GM21423 (cell line): ENCODE results near the gene HS3ST3B1.

Experiments used
- ATAC-seq: cut with Tn5 transposase; IDR thresholded peaks from one replicate; pipeline ENCODE4 v1.9.1; 2021; ENCODE audit warnings: mild to moderate bottlenecking, moderate library complexity; ENCODE audit not compliant: unreplicated experiment

Gene HS3ST3B1

DNA sequence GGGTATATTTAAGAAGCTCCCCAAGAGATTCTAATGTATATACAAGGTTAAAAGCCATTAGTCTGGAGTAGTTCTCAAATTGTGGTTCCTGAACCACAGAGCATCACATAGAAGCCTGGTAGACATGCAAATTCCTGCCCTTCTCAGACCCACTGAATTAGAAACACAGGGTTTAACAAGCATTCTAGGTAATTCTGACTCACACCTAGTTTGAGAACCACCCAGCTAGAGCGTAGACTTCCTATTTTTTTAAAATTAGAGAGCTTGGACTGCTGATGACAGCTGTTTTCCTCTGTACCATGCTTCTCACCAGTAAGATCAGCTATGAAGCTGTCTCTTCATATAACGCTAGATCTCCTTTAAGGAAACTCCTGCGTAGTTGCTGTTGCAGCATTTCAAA, 50.6 kb downstream of the HS3ST3B1 start:
- ATAC-seq: peak; percentile 90

DNA sequence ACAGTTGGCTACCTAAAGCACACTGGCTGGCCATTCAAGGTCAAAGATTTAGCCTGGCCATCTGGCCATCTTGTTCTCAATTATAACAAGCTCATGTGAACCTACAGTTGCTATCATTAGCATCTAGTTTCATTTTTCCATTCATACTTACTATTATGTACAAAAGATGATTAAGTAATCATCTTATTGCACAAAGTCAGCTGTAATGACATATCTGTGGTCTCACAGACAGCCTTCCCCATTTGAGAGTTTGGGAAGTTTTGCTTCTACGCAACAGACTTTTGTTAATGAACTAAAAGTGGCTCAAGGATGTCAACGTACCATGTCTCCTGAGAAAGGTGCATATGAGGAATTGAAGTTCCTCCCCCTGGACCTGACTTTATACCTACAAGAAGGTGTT, 51.3 kb downstream of the HS3ST3B1 start:
- ATAC-seq: no peak

DNA sequence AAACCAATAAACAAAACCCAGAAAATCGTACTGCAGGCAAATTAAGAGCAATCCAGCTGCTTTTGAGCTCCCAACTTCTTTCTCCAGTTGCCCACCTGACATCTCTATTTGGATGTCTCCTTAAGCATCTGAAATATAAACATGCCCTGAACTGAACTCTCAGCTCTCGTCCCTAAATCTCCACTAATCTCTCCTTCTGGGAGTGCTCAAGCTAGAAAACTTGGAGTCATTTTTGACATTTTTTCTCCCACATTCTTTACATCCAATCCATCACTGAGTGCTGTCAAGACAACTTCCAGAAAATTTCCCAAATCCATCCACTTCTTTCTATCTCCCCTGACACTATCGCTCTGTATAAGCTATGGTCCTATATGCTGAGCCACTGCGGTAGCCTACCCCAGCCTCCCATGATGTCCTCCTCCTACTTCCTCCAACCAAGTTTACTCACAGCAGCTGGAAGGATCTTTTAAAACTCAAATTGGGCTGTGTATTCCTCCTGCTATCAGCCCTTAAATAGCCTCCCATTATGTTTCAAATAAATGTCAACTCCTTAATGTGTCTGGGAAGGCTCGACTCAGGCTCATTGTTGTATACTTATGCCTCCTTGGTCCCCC, 53.1 kb downstream of the HS3ST3B1 start:
- ATAC-seq: no peak

DNA sequence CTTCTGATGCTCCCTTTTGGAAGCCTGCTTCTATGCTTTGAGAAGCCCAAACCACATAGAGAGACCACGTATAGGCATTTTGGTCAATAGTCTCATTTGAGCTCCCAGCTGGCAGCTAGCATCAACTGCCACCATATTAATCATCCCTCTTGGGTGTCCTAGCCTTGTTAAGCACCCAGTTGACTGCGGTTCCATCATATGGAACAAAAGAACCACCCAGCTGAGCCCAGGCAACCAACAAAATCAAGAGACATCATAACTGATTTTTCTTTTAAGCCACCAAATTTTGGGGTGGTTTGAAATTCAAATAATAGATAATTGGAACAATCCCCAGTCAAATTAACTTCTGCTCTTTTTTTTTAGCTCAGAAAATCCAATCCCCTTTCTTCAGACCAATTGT, 53.9 kb downstream of the HS3ST3B1 start:
- no peak for ATAC-seq

DNA sequence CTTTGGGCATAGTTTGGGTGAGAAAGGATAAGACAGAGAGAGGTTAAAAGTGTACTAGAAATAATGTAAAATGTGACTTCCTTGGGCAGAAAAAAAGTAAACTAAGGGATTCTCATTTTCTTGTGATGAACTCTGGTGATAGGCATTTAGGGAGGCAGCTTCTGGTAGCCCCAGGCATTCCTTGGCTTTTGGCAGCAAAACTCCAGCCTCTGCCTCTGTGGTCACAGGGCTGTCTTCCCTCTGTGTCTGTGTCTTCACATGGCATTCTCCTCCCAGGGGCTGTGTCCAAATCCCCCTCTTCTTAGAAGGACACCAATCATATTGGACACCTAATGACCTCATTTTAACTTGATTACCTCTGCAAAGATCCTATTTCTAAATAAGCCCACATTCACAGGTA, 54.7 kb downstream of the HS3ST3B1 start:
- ATAC-seq: no peak

DNA sequence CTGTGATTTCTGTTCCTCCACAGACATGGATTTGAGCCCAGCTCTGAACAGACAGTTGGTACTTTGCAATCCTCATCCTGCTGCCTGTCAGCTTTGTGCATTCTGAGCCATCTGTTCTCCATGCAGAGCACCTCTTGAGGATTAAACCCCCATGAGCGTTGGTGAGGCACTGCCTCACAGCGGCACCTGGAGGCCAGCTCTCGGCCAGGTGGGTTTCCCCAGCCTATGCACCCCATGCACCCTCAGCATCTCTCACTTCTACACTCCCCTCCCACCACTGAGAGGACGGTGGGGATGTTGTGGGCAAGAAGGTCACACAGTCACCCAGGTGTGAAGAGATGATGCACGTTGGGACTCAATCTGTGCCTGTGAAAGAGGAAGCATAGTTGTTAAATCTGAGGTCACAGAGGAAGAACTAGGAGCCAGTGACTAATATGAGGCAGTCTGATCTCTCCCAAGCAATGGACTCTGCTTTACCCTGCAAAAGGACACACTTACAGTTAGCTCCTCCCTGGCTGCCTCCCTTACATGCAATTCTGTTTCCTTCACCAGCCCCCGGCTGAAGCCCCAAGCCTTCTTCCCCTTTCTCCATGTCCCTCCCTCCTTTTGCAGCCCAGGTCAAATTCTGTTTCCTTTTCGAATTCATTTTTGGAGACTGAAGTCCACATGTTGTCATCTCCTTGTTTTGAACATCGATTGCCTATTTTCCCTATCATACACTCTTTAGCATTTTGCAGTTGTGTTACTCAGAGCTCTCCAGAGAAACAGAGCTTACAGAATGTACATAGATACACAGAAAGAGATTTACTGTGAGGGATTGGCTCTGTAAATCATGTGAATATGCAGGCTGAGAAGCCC, 58.5 kb downstream of the HS3ST3B1 start:
- ATAC-seq: peak; percentile 100

DNA sequence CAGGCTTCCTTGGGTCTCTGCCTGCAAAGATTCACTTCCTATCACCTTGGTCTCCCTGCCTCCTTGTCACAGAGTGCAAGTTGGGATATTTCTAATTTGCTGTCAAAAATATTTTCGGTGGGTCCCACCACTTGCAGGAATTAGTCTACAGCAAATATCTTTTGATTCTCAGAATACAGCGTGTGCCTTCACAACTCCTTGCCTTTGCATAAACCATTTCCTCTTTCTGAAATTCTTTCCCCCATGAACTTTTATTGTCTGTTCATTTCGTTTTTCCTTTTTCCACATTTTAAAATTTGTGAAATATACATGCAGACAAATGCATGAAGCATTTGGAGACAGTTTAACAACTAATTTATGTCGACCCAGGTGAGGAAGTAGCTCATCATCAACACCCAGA, 60.0 kb downstream of the HS3ST3B1 start:
- no peak for ATAC-seq

DNA sequence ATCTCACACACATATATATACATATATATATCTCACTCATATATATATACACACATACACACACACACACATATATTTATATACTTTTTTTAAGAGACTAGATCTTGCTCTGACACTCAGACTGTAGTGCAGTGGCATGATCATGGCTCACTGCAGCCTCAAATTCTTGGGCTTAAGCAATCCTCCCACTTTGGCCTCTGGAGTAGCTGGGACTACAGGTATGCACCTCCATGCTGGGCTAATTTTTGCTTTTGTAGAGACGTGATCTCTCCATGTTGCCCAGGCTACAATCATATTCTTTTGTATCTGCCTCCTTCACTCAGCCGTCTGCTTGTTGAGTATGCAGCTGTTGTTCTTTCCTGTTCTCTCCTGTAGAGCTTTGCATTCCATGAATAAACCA, 60.6 kb downstream of the HS3ST3B1 start:
- ATAC-seq: no peak

DNA sequence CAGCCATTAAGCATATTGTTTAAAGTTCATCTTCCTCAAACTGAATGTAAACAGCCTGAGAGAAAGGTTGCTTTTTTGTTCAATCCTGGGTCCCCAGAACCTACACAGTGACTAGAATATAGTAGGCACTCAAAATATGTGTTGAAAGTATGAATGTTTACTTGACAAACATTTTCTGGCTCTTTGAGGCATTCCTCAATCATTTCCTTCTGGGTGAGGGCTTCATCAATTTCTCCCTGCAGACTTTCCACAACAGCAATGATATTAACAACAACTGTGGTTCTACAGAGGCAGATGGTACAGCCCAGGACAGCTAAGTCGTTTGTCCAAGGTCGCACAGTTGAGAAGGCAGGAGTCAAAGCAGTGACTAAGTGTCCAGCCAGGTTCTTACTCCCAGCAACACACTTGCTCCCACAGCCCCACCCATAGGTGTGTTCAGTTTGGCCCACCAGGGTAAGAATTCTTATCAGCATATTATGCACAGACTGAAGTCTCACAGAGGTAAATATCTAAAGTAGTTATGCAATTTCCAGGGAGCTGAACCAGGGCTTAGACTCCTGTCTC, 61.1 kb downstream of the HS3ST3B1 start:
- no peak for ATAC-seq

DNA sequence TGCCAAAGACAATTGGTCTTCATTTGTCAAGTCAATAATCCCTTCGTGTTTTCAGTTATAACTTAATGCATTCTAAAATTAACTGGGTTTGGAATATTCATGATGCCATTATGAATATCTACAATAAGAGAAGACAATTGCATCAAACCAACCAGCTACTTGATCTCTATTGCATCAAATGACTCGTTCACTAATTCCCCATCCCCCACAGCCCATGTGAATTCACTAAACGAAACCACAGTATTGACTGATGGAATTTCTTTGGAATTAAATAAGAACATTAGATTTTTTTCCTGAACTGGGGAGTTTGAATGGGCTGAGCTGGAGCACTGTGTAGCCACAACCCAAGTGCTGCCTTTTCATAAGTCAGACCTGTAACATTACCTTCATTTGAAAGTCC, 65.3 kb downstream of the HS3ST3B1 start:
- no peak for ATAC-seq

DNA sequence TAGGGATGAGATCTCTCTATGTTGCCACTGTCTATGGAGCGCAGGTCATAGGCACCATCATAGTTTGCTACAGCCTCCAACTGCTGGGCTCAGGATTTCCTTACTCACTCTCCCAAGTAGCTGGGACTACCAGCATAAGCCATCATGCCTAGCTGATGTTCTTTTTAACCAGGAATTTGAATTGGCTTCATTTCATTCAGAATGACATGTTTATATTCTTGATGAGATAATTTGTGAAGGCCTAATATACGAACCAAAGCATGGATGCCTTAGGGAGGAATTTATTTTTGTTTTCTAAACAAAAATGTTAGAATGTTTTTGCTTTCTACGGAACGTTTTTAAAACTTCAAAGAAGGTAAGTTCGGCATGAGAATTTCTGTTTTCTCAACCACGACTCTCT, 71.6 kb downstream of the HS3ST3B1 start:
- no peak for ATAC-seq

DNA sequence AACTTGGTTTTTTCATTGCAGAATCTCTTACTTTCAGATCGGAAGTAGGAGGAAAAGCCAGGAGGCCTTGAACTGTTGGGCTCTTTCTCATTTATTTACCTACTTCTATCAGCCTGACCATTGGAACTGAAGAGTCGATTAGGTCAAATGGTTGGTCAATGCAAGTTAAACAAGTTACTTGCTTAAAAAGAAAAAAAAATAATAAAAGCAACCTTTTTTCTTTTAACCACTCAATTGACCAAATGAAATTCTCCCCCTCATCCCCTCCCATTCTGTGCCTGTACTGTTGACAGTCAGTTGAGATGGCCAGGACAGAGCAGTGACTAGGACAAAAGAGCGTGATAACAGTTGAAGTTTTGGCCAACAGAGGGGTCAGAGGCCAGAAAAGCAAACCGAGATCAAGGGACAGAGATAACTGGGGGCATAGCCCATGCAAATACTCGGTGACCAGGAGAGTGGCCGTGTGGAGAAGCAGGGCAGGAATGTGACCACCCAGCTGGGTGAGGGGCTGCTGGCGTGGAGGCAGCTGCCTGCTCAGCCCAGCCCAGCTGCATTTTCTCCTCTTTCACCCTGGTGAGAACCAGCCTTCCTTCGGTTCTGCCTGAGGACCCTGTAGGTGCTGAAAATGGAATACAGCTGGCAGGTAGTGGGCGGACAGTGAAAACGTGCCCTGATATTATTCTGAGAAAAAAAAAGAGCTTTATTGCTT, 72.2 kb downstream of the HS3ST3B1 start:
- ATAC-seq: no peak

DNA sequence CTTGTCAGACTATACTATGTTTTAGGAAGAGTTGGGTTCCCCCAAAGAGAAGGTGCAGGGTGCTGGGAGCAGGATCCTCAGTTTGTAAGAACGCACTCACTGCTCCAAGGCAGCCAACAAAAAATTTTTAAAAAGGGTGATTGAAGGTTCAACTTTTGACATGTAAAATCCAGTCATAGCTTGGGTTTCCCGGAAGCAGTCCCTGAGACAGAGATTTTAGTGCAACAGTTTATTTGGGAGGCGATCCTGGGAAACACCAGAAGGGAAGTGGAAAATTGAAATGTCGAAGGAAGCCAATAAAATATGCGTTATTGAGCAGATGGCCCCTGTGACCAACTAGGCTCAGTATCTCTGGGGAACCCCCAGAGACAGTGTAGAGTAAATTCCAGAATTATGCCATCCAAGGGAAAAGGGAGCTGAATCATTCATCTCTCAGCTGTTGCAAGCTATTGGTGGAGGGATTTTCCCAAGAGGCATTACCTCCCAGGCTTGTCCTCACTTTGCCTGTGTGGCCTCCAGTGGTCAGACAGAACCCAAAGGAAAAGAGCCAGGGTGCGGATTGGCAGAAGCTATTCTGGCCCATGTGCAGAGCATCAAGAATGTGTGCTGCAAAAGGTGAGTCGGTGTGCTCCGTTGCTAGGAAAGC, 72.9 kb downstream of the HS3ST3B1 start:
- no peak for ATAC-seq

DNA sequence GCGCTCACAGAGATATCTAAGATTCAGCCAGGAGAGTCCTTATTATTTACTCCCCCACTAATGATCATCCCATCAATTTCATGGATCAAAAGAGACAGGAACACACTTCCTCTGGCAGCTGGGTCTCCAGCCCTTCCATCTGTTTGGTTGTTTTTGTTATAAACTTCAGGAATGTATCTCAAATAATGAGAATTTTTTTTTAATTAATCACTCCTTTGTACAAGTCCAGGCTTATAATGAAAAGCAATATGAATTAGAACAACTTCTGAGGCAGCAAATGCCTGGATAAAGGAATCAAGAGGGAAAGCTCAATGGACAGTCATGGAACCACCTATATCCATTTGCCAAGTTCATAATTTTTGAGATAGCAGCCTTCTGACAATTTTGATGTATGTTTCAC, 73.4 kb downstream of the HS3ST3B1 start:
- no peak for ATAC-seq

DNA sequence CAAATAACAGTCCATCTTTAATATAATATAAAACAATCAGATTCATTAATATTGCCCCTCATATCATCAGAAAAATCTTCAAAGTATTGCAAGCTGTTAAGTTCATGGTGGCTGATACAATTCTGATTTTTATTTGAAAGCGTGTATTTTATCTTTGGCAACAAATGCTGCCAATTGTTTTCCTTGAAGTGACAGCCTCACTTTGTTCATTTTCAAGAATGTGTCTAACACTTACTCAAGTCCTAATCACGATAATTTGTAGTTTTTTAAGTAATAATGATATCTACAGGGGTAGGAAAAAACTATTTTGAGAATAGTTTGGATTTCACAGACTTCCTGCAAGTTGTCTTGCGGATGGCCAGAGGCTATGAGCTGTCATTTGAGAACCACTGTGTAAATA, 75.8 kb downstream of the HS3ST3B1 start:
- no peak for ATAC-seq

DNA sequence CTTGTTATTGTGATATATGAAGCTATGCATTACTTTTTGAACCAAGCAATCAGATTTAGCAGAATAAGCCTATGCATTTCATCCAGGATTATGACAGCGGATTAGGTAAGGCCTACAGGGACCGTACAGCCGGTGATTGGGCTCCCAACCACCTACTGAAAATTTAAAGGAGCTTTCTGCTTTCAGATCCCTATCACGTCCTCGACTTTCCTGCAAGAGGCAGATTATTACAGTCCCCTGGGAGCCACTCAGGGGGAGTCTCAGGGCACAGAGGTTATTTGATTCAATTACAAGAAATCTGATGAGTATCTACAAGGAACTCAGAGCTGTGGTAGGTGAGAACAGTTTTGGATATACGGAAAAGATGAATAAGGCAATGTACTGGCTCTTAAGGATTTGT, 80.7 kb downstream of the HS3ST3B1 start:
- ATAC-seq: no peak

DNA sequence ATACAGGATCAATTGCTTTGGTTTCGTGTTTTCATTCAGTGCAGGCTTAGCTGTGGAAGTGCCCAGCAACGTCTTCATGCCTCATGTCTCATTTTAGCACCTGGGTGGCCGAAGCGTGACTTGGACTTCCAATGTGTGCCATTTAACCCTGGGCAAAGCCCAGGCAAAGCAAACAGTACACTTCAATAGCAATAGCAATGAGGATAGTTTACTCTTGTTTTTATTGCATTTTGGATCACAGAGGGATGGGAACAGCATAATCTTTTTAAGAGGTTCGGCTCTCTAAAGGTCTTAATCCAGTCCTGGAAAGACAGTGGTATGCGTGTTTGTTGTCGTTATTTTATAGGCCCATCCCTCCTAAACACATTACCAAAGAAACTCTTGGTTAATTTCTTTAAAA, 86.2 kb downstream of the HS3ST3B1 start:
- no peak for ATAC-seq

DNA sequence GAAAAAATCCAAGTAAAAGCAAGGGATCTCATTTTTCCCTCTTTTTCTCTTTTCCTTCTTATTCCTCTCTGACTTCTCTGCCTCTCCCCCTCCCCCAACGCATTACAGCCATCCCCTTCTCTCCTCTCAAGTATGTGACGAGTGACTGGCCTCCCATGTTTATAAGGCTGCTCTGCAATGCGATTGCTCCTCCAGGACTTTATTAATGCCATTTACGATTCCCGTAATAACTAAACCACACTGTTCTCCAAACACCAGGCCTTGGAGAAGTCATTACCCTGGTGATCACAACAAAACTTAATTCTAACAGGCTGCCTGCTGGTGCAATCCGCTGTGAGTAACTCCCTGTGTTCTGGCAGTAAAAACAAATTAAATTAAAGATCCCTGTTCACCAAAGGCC, 88.8 kb downstream of the HS3ST3B1 start:
- ATAC-seq: no peak

DNA sequence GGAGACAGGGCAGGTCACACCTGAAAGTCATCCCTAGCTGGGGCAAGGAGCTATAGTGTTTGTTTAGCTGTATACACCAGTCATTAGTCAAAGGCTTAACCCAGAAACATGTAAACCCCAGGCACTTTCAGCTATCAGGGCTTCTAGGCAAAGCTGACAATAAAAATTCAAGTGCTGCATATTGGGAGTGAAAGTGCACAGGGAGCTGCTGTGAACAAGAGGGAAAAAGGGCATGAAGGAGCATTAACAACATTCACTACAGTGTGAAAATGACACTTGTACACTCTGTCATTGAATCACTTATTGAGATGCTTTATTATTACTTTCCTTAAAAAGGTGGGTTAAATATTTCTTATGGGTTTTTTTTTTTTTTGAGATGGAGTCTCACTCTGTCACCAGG, 92.8 kb downstream of the HS3ST3B1 start:
- no peak for ATAC-seq

DNA sequence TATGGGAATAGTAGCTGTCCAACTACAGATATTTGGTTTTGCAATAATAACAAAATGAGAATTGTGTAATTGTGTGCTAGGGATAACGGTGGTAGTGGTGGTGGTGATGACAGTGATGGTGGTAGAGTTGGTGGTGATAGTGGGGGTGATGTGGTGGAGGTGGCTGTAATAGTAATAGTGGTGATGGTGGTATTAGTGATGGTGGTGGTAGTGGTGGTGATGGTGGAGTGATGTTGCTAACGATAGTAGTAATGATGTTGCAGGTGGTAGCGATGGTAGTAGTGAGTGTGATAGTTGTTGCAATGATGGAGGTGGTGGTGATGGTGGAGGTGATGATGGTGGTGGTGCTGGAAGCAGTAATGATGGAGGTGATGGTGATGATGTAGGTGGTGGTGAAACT, 94.4 kb downstream of the HS3ST3B1 start:
- no peak for ATAC-seq

DNA sequence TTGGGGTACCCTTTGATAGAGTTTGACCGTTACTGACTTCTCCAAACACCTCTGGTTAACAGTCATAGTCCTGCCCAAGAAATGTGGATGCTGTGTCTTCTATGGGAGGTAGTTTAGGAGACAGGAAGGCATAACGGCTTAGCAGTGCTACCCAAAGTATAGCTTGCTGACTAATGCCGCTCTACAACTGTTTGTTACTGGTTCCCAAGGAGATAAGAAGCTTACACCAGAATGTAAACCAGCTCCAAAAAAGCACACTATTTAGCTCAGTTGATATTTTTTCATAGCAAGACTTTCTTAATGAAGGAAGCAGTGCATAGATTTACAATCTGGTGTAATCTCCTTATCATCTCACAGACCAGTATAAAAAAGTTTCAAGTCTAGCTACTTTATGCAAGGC, 95.7 kb downstream of the HS3ST3B1 start:
- ATAC-seq: no peak
